ENCODE data around the gene ZNF678. TPM values are rescaled to one million over a fixed set of nuclear protein-coding genes. Genes with fewer than 3 reads are reported as not detected.

Gene ZNF678
- total and polyA plus RNA-seq, 9 of the 15 experiments (the other 6 are each of a cell fraction or from before 2014, with no cell fraction given), result 3.0 to 16.8 (median 8.0) TPM

GRCh38 chr1:227572752-227573151, 9.4 kb downstream of the ZNF678 start (continued):
- no peak for TF ChIP-seq KAT8 (IDR thresholded peaks at IDR 0.05; ENCODE audit: low read depth)
- TF ChIP-seq TEAD4 (IDR thresholded peaks at IDR 0.05; ENCODE audit: low read length), result peak; percentile 91
- no peak for TF ChIP-seq TEAD4 (CRISPR knock-in tag; IDR thresholded peaks at IDR 0.05; ENCODE audit: borderline replicate concordance)
- no peak for TF ChIP-seq SLC30A9 (CRISPR knock-in tag; IDR thresholded peaks at IDR 0.05)
- TF ChIP-seq PHB (CRISPR knock-in tag; IDR thresholded peaks at IDR 0.05), result no peak
- TF ChIP-seq LEF1 (IDR thresholded peaks at IDR 0.05), result no peak
- TF ChIP-seq DMBX1 (CRISPR knock-in tag; IDR thresholded peaks at IDR 0.05; ENCODE audit: borderline replicate concordance), result peak; percentile 75; the same call in 1 of the 2 replicates
- TF ChIP-seq BACH1 (tag; IDR thresholded peaks at IDR 0.05), result no peak
- TF ChIP-seq CBX1 (IDR thresholded peaks at IDR 0.05; ENCODE audit: low read depth), result peak; percentile 54; the same call in 1 of the 2 replicates
- TF ChIP-seq NFYB (IDR thresholded peaks at IDR 0.05; ENCODE audit: extremely low read depth, insufficient read length), result no peak
- TF ChIP-seq ZNF518B (CRISPR knock-in tag; IDR thresholded peaks at IDR 0.05), result no peak
- TF ChIP-seq NEUROD1 (IDR thresholded peaks at IDR 0.05; ENCODE audit: borderline replicate concordance, low read depth, low read length, partially characterized antibody), result peak; percentile 14
- peak; percentile 91 for TF ChIP-seq TCF3 (CRISPR knock-in tag; IDR thresholded peaks at IDR 0.05)
- TF ChIP-seq TSC22D4 (tag; IDR thresholded peaks at IDR 0.05), result no peak
- TF ChIP-seq CC2D1A (IDR thresholded peaks at IDR 0.05), result peak; percentile 59; the same call in 1 of the 2 replicates
- no peak for TF ChIP-seq ZNF592 (IDR thresholded peaks at IDR 0.05)
- peak; percentile 49; the same call in 1 of the 2 replicates for TF ChIP-seq EP400 (IDR thresholded peaks at IDR 0.05)
- no peak for TF ChIP-seq ZBTB1 (CRISPR knock-in tag; IDR thresholded peaks at IDR 0.05; ENCODE audit: borderline replicate concordance, low read depth)
- TF ChIP-seq KDM1A (IDR thresholded peaks at IDR 0.05), result peak; percentile 94 to 95
- TF ChIP-seq, protein P1, sequence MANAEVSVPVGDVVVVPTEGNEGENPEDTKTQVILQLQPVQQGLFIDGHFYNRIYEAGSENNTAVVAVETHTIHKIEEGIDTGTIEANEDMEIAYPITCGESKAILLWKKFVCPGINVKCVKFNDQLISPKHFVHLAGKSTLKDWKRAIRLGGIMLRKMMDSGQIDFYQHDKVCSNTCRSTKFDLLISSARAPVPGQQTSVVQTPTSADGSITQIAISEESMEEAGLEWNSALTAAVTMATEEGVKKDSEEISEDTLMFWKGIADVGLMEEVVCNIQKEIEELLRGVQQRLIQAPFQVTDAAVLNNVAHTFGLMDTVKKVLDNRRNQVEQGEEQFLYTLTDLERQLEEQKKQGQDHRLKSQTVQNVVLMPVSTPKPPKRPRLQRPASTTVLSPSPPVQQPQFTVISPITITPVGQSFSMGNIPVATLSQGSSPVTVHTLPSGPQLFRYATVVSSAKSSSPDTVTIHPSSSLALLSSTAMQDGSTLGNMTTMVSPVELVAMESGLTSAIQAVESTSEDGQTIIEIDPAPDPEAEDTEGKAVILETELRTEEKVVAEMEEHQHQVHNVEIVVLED (CRISPR knock-in tag; IDR thresholded peaks at IDR 0.05), result no peak
- peak; percentile 56 for TF ChIP-seq MTA2 (IDR thresholded peaks at IDR 0.05; ENCODE audit: low read depth)
- TF ChIP-seq DIDO1 (tag; IDR thresholded peaks at IDR 0.05; ENCODE audit: low read depth), result no peak

Measured in K562 (cell line).